SK-N-SH treated with all-trans-retinoic acid at 6 μM for 48 hours (cell line): ENCODE data around the gene TBC1D4.

Experiments used
- CSDC2 ChIP-seq: fragments of 250-450 bp; sonication (Bioruptor Pico); IDR thresholded peaks from 2 replicates; pipeline ENCODE4 v1.5.0; 2020; ENCODE audit warnings: mild to moderate bottlenecking, moderate library complexity
- PPARA ChIP-seq: fragments of 250-450 bp; sonication (Bioruptor Pico); IDR thresholded peaks from 2 replicates; pipeline ENCODE4 v1.5.0; 2020; ENCODE audit warnings: mild to moderate bottlenecking, borderline replicate concordance
- TOX ChIP-seq: fragments of 250-450 bp; sonication (Bioruptor Pico); IDR thresholded peaks from 2 replicates; pipeline ENCODE4 v1.8.0; 2021; ENCODE audit warnings: mild to moderate bottlenecking, moderate library complexity, borderline replicate concordance
- ZFP30 ChIP-seq: fragments of 450-650 bp; formaldehyde crosslinking; IDR thresholded peaks from 2 replicates; pipeline ENCODE4 v1.5.0; 2022; ENCODE audit warnings: mild to moderate bottlenecking, moderate library complexity
- ZNF8 ChIP-seq: fragments of 450-650 bp; formaldehyde crosslinking; IDR thresholded peaks from 2 replicates; pipeline ENCODE4 v1.5.0; 2020; ENCODE audit warnings: mild to moderate bottlenecking, moderate library complexity
- TF ChIP-seq, protein P1 (sequence below): fragments of 250-450 bp; sonication (Bioruptor Pico); IDR thresholded peaks from 2 replicates; pipeline ENCODE4 v1.5.1; 2020; ENCODE audit warnings: low read depth, mild to moderate bottlenecking, moderate library complexity

- TF ChIP-seq ZNF8 (CRISPR knock-in tag) (no peak), CSDC2 (CRISPR knock-in tag) (no peak), ZFP30 (CRISPR knock-in tag) (no peak), PPARA (no peak), TOX (CRISPR knock-in tag) (no peak)
- TF ChIP-seq, protein P1, sequence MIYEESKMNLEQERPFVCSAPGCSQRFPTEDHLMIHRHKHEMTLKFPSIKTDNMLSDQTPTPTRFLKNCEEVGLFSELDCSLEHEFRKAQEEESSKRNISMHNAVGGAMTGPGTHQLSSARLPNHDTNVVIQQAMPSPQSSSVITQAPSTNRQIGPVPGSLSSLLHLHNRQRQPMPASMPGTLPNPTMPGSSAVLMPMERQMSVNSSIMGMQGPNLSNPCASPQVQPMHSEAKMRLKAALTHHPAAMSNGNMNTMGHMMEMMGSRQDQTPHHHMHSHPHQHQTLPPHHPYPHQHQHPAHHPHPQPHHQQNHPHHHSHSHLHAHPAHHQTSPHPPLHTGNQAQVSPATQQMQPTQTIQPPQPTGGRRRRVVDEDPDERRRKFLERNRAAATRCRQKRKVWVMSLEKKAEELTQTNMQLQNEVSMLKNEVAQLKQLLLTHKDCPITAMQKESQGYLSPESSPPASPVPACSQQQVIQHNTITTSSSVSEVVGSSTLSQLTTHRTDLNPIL (CRISPR knock-in tag): no peak
Observed at GRCh38 chr13:75437582-75438318, 44.2 kb downstream of the TBC1D4 start.
